ENCODE data around the gene NOA1.

DNA sequence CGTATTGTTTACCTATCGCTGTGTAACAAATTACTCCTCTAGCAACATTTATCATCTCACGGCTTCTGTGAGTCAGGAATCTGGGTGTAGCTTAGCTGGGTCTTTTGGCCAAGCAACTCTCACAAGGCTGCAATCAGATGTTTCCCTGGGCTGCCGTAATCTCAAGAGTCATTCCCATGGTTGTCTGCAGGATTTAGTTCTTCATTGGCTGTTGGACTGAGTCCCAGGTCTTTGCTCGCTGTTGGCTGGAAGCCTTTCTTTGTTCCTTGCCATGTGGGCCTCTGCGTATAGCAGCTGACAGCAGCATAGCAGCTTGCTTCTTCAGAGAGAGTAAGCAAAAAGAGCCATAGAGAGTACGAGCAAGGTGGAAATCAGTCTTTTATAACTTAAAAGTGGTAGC, 18.1 kb upstream of the NOA1 start:
- TF ChIP-seq POLR2A (IDR thresholded peaks at IDR 0.05; ENCODE audit: control extremely low read depth in 1 of 2, low read depth in 2 of 2, low read length in 2 of 2) (no peak), EP300 (IDR thresholded peaks at IDR 0.05; ENCODE audit: borderline replicate concordance in 1 of 2, low read depth in 2 of 2, low read length in 2 of 2) (no peak), POLR2AphosphoS5 (IDR thresholded peaks at IDR 0.05; ENCODE audit: low read depth, low read length) (no peak), ATF3 (IDR thresholded peaks at IDR 0.05; ENCODE audit: insufficient read depth, low read depth, low read length) (no peak), RXRA (IDR thresholded peaks at IDR 0.05; ENCODE audit: insufficient read depth, low read depth, low read length) (no peak), ATF2 (IDR thresholded peaks at IDR 0.05; ENCODE audit: low read length) (no peak), CTCF (IDR thresholded peaks at IDR 0.05; ENCODE audit: control extremely low read depth in 1 of 3, insufficient read depth in 1 of 3, low read depth in 1 of 3, low read length in 3 of 3) (no peak), SIN3A (conservative IDR thresholded peaks at IDR 0.05 in 1 of 2, IDR thresholded peaks at IDR 0.05 in 1 of 2; ENCODE audit: low read depth in 1 of 2, low read length in 2 of 2) (no peak)

Measured in H1 (cell line).